GM12878 (cell line): ENCODE results near the gene SLC9B1. TPM values are rescaled to one million over a fixed set of nuclear protein-coding genes. Genes with fewer than 3 reads are reported as not detected.

Experiments used
- ATAC-seq: fragments of 200-7000 bp; cut with Tn5 transposase; 3 replicates; pipeline ENCODE4 v1.9.1; 2020; ENCODE audit warnings: mild to moderate bottlenecking, moderate library complexity
- BruUV-seq: library from RNA; stranded (reverse); fragments of 400-500 nt; replicated peaks from 2 replicates; lab custom pipeline; 2021; lab: Mats Ljungman, UMichigan
- CTCF ChIA-PET: fragments of 300-600 bp; sonication (Branson Sonifier 250); formaldehyde crosslinking; extraction: SDS; loops from one replicate; lab custom pipeline; 2021; ENCODE audit warnings: inconsistent platforms; lab: Yijun Ruan, JAX
- POLR2A ChIA-PET: fragments of 350-600 bp; formaldehyde crosslinking; extraction: SDS; loops from one replicate; lab custom pipeline; 2021; ENCODE audit warnings: inconsistent platforms; lab: Charles Lee
- RAD21 ChIA-PET: fragments of 300-600 bp; sonication (Branson Sonifier 250); formaldehyde crosslinking; loops from one replicate; lab custom pipeline; 2023; ENCODE audit warnings: antibody characterized with exemption; ENCODE audit not compliant: unreplicated experiment; lab: Charles Lee
- SMC1A ChIA-PET: fragments of 300-600 bp; sonication (Branson Sonifier 250); formaldehyde crosslinking; loops from one replicate; lab custom pipeline; 2023; ENCODE audit not compliant: unreplicated experiment, uncharacterized antibody; lab: Charles Lee
- DNase-seq: peaks from one replicate; pipeline ENCODE4 v3.0.0-alpha.2; 2011; ENCODE audit warnings: low read depth, low spot score
- FAIRE-seq: peaks from 3 replicates; lab custom pipeline; 2011; peaks lifted over from hg19 to GRCh38; lab: Jason Lieb, UNC
- H2AFZ ChIP-seq: 2 replicates; pipeline ENCODE4 v1.6.0; 2011; ENCODE audit warnings: low read depth, low read length, control low read depth; ENCODE audit not compliant: control insufficient read depth
- H3K27ac ChIP-seq: 2 replicates; pipeline ENCODE4 v1.5.1; 2011; ENCODE audit warnings: control low read depth; ENCODE audit not compliant: control insufficient read depth, insufficient read depth
- H3K27me3 ChIP-seq, 2 experiments: replicated peaks in 1 of 2; 2 replicates each; pipeline versions ENCODE4 v1.6.0 to v1.6.1; 2011; ENCODE audit warnings: low read length in 1 of 2; ENCODE audit not compliant: control insufficient read depth in 2 of 2, insufficient read depth in 2 of 2
- H3K36me3 ChIP-seq, 2 experiments: 2 replicates each; pipeline ENCODE4 v1.5.1; 2011; ENCODE audit warnings: low read length in 1 of 2; ENCODE audit not compliant: control insufficient read depth in 2 of 2, insufficient read depth in 2 of 2
- H3K4me1 ChIP-seq: 2 replicates; pipeline ENCODE4 v1.6.1; 2011; ENCODE audit warnings: mild to moderate bottlenecking, low read length, moderate library complexity, mixed read lengths; ENCODE audit not compliant: control insufficient read depth, insufficient read depth
- H3K4me2 ChIP-seq: 2 replicates; pipeline ENCODE4 v1.6.0; 2011; ENCODE audit warnings: control low read depth; ENCODE audit not compliant: control insufficient read depth, insufficient read depth
- H3K4me3 ChIP-seq: fragments of 200-600 bp; sonication (generic); 2 replicates; pipeline ENCODE4 v1.5.1; 2016
- H3K79me2 ChIP-seq: 2 replicates; pipeline ENCODE4 v1.6.0; 2011; ENCODE audit warnings: low read length; ENCODE audit not compliant: control insufficient read depth, insufficient read depth
- H3K9ac ChIP-seq: 2 replicates; pipeline ENCODE4 v1.8.0; 2011; ENCODE audit warnings: low read length, control low read depth, mixed read lengths; ENCODE audit not compliant: control insufficient read depth, insufficient read depth
- H3K9me3 ChIP-seq: replicated peaks from 3 replicates; pipeline ENCODE4 v1.5.1; 2011; ENCODE audit warnings: mild to moderate bottlenecking, low read length; ENCODE audit not compliant: control insufficient read depth, insufficient read depth
- H4K20me1 ChIP-seq: 2 replicates; pipeline ENCODE4 v1.6.0; 2011; ENCODE audit not compliant: control insufficient read depth, insufficient read depth
- CEBPZ ChIP-seq: fragments of 150-350 bp; IDR thresholded peaks from 2 replicates; pipeline ENCODE4 v1.6.1; 2016; ENCODE audit warnings: low read depth, low read length
- ETV6 ChIP-seq, 2 experiments: fragments of 450-650 bp in 1 of 2; IDR thresholded peaks in 1 of 2; conservative IDR thresholded peaks in 1 of 2; 2 replicates each; pipeline ENCODE4 v1.6.1; 2014; ENCODE audit warnings: antibody characterized with exemption in 1 of 2, borderline replicate concordance in 1 of 2, low read depth in 1 of 2, mild to moderate bottlenecking in 1 of 2, moderate library complexity in 1 of 2
- HDAC6 ChIP-seq: fragments of 200-600 bp; sonication (generic); IDR thresholded peaks from one replicate; pipeline ENCODE4 v1.8.0; 2017; ENCODE audit warnings: antibody characterized with exemption; ENCODE audit not compliant: unreplicated experiment
- HDGF ChIP-seq: fragments of 450-650 bp; IDR thresholded peaks from 2 replicates; pipeline ENCODE4 v1.6.1; 2016; ENCODE audit warnings: antibody characterized with exemption
- NBN ChIP-seq: fragments of 450-650 bp; IDR thresholded peaks from 2 replicates; pipeline ENCODE4 v1.6.1; 2016
- NR2C1 ChIP-seq: fragments of 450-650 bp; IDR thresholded peaks from 2 replicates; pipeline ENCODE4 v1.6.1; 2017; ENCODE audit warnings: antibody characterized with exemption, mild to moderate bottlenecking, moderate library complexity
- SIX5 ChIP-seq: IDR thresholded peaks from 2 replicates; pipeline ENCODE4 v1.6.1; 2011; ENCODE audit warnings: mild to moderate bottlenecking, low read depth, low read length, moderate library complexity; ENCODE audit not compliant: severe bottlenecking
- ZNF687 ChIP-seq: fragments of 450-650 bp; IDR thresholded peaks from 2 replicates; pipeline ENCODE4 v1.6.1; 2017; ENCODE audit warnings: mild to moderate bottlenecking, moderate library complexity
- WGBS: methylation state at CpG from one replicate; pipeline ENCODE4 v1.1.6; 2016; ENCODE audit warnings: low lambda C conversion rate; ENCODE audit not compliant: insufficient replicate concordance, insufficient coverage; ENCODE audit errors: missing lambda C conversion rate; 5-methylcytosine and 5-hydroxymethylcytosine counted together
- in situ Hi-C: fragments of 300-500 bp; cut with MboI; formaldehyde crosslinking; loops from 9 replicates; pipeline ENCODE4 v1.14.3; 2018; ENCODE audit warnings: mixed read lengths
- intact Hi-C: fragments of 100-400 bp; cut with micrococcal nuclease; formaldehyde crosslinking; loops from one replicate; pipeline ENCODE4 v1.14.2; 2022; ENCODE audit not compliant: unreplicated experiment
- polyA plus RNA-seq, 11 experiments: library from polyadenylated mRNA; depleted of rRNA in 4 of 11; unstranded in 6 of 11; stranded (reverse) in 5 of 11; fragments of >200 nt; fragmentation: Nextera tagmentation in 4 of 11; fragmentation: Illumina TruSeq in 1 of 11; extraction: Ambion mirVana in 4 of 11; extraction: Trizol in 1 of 11; gene quantifications; 1 replicate in 1 of 11; 2 replicates in 10 of 11; pipeline versions ENCODE4 v1.2.1 to v1.2.3, GENCODE V29; 2011 to 2016; ENCODE audit warnings: inconsistent platforms in 2 of 11, missing spikeins in 2 of 11, low read depth in 1 of 11
- total RNA-seq, 4 experiments: library from RNA; depleted of rRNA in 3 of 4; stranded (reverse); fragments of >200 nt in 3 of 4; fragmentation: Illumina TruSeq in 1 of 4; extraction: Trizol in 1 of 4; gene quantifications; 2 replicates each; pipeline versions ENCODE4 v1.2.1 to v1.2.3, GENCODE V29; 2013 to 2021

The SLC9B1 gene
- total and polyA plus RNA-seq, 10 of the 15 experiments (the other 5 are each of a cell fraction or from before 2014, with no cell fraction given) = 1.0 to 3.5 (median 1.8) TPM

GRCh38 chr4:102862747-102863146 is 156.8 kb downstream of the SLC9B1 start:
- Histone ChIP-seq H3K4me2 (no peak overlapping the region), H3K4me1 (peaks cover 5% of the 10 kb centered on the region; the same call in 1 of the 2 replicates), H2AFZ (no peak overlapping the region), H3K9ac (no peak overlapping the region), H4K20me1 (no peaks in the 10 kb centered on the region), H3K27me3 (no peaks in the 10 kb centered on the region), H3K36me3 (no peaks in the 10 kb centered on the region; a peak in 3 of 4 replicates), H3K9me3 (peaks cover 25% of the 10 kb centered on the region), H3K27ac (no peak overlapping the region), H3K79me2 (peaks cover 39% of the 10 kb centered on the region), H3K4me3 (no peak overlapping the region)
- ChIA-PET RAD21 (interaction anchor here (1.0 to 7.4 kb wide), 2 partner anchors 27 to 36 kb away, joined by 3 to 139 read pairs; partner anchors contain the start of gene UBE2D3), SMC1A (interaction anchor here (1.6 to 2.4 kb wide), 2 partner anchors 10 to 22 kb away, joined by 7 to 10 read pairs; no protein-coding TSS in a partner anchor), POLR2A (interaction anchor here (0.5 to 1.4 kb wide), 2 partner anchors 20 to 34 kb away, joined by 3 read pairs; no protein-coding TSS in a partner anchor), CTCF (interaction anchor here (1.6 kb wide), 1 partner anchor 12 kb away, joined by 5 read pairs; no protein-coding TSS in a partner anchor)
- ATAC-seq (no peak), FAIRE-seq (no peak), DNase-seq (no peak)
- in situ Hi-C loops = no loop called here
- intact Hi-C loops = no loop called here
- TF ChIP-seq NR2C1 = no peak
- TF ChIP-seq CEBPZ = no peak
- no peak for TF ChIP-seq SIX5
- TF ChIP-seq ETV6 (conservative IDR thresholded peaks at IDR 0.05 in 1 of 2, IDR thresholded peaks at IDR 0.05 in 1 of 2; ENCODE audit: borderline replicate concordance in 1 of 2, low read depth in 1 of 2) = no peak
- no peak for TF ChIP-seq ZNF687
- TF ChIP-seq NBN = no peak
- TF ChIP-seq HDAC6 = no peak
- TF ChIP-seq HDGF = no peak
- no TSS peak for BruUV-seq
- whole genome bisulfite sequencing = 100% methylated on average over 1 of the region's 1 CpG
